Loucy (cell line): ENCODE results near the gene PDCD4.

Experiments
- CTCF ChIP-seq: fragments of 200-600 bp; sonication (generic); conservative IDR thresholded peaks from 2 replicates; pipeline ENCODE4 v1.5.1; 2014; ENCODE audit warnings: mild to moderate bottlenecking, antibody characterized with exemption, low read length
- EZH2phosphoT487 ChIP-seq: fragments of 200-600 bp; IDR thresholded peaks from 2 replicates; pipeline ENCODE4 v1.6.1; 2018; ENCODE audit warnings: antibody characterized with exemption, mild to moderate bottlenecking, moderate library complexity, borderline replicate concordance

GRCh38 chr10:110829721-110830410, 41.9 kb upstream of the PDCD4 start:
- TF ChIP-seq CTCF: no peak
- no peak for TF ChIP-seq EZH2phosphoT487
